NK-92 (cell line): ENCODE measurements around the gene RGPD6.
"Not testable (repeated sequence)": the region's sequence is repeated elsewhere in the genome, so short reads cannot be mapped to it uniquely, and the experiment has no call there.

Experiments used
- DNase-seq: peaks from one replicate; lab custom pipeline; 2025; ENCODE audit not compliant: unreplicated experiment; lab: John Stamatoyannopoulos, UW

The RGPD6 gene

GRCh38 chr2:110576763-110577416, at the start of gene RGPD6:
TSS of gene RGPD6 (minus strand) at chr2:110577222. CDS start at chr2:110577024, 198 bp downstream.
- not testable (repeated sequence) for DNase-seq

DNA sequence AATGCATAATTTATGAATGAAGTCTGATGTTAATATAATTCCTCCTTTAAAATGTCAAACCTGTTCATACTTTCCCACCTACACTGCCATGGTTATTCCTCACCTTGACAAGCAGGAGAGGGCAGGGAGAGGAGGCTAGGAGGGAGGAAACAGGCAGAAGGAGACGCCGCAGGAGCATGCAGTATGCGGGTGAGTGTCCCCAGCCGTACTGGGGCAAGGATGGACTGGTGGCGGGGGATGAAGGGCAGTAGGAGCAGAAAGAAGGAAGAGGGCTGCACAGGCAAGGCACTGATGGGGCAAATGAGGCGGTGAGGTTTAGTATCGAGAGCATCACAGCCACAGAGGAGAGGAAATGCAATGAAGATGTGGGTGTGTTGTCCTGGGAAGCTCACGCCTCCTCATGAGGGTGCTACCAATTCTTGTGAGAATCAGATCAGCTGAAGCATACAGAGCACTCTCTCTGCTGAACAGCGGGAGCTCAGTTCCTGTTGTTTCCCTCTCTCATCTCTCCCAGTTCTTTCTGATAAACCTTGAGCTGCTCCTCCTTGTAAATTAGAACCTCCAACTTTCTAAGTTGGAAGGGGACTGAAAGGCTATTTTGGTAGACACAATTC, 42.4 kb upstream of the RGPD6 start:
- not testable (repeated sequence) for DNase-seq

DNA sequence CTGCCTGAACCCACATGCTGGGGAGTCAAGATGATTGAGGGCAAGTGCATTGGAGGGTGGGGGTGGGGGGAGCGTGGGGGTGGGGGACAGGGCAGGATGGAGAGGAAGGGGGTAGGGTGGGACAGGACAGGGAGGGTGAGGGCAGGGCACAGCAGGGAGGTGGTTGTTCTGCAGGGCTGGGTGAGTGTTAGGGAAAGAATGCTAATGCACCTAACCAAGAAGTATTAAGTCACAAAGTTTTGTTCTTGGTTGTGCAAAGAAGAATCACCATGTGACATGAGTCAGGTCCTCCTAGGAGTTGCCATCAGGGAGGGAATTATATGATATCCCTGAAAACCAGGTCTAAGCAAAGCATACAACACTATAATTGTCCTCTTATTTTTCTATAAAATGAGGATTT, 36.9 kb upstream of the RGPD6 start:
- DNase-seq: not testable (repeated sequence)

- DNase-seq: not testable (repeated sequence)
Observed at GRCh38 chr2:110610613-110611250, 33.7 kb upstream of the RGPD6 start.

GRCh38 chr2:110609843-110610612, 33.0 kb upstream of the RGPD6 start:
- not testable (repeated sequence) for DNase-seq

- DNase-seq: not testable (repeated sequence)
Observed at GRCh38 chr2:110608788-110609502, 31.9 kb upstream of the RGPD6 start.

DNA sequence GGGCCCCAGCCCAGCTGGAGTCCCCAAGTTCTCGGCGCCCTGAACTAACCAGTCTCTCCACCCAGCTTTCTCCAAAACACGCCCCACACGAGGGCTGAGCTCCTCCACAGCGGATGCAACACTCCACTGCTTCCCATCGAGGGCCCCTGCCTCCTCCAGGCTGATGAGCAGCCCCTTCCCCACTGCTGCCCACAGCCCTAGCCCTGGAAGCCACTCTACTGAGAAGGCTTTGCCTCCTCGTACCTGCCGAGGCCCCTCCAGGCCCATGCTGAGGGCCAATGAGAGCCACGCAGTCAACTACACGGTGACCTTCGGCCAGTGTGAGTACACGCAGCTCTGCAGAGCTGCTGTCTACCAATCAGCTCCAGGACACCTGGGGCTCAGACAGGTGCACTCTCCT, 28.0 kb upstream of the RGPD6 start:
- not testable (repeated sequence) for DNase-seq

DNA sequence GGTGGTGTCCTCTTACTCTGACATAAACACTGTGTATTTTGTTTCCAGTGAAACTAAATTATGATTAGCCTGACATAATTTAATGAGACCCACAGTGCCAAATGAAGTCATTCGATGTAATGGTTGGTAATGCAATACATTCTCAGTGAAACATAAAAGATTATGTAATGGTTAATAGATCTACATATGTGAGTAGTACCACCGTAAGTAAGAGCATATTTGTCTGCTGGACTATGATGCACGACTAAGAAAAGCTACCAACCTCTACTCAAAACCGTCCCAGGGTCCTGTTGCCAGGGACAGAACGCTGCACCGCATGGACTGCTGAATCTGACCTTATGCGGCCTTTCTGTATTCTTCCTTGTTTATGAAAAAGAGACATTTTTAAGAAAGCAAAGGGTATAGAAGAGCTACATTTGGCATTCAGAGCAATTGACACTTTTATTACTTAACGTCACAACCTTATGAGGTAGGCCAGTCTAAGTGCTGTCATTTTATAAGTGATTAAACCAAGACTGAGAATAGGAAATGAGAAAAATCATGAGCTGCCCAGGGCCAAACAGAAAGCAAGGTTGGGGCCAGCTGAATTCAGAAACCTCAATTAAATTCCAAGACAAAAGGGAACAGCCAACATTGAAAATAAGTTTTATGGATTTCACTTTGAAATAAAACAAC, 27.0 kb upstream of the RGPD6 start:
- DNase-seq: not testable (repeated sequence)

DNA sequence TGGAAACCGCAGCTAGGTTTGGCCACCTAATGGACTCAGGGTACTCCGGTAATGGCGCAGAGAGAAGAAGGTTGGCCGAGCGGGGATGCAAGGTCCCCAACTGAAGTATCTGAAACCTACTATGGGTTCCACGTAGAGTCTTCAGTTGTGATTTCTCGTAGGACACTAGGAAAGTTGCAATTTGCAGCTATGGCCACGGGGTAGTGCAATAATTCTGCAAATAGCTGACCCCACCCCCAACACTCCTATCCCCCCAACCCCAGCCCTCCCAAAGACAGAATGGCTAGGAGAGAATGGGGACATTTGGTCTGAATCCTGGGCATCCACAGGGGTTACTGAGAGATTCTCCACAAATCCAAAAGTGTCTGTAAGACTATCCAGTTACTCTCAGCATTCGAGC, 25.1 kb upstream of the RGPD6 start:
- not testable (repeated sequence) for DNase-seq

DNA sequence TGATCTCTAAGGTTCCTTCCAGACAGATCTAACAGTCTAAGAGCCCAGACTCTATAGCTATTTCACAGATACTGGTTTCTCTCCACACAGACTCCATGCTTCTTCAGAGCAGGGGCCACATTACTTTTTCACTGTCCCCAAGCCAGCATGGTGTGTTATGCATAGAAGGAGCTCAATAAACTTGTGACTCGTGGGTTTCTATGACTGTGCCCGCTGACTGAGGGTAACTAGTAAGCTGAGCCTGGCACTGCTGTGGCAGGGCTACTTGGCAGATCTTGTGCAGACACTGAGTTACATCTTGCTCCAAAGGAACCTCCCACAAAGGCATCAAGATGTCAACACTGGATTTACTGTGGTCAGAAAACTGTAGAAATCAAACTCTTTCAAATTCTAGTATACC, 15.0 kb upstream of the RGPD6 start:
- DNase-seq: not testable (repeated sequence)

DNA sequence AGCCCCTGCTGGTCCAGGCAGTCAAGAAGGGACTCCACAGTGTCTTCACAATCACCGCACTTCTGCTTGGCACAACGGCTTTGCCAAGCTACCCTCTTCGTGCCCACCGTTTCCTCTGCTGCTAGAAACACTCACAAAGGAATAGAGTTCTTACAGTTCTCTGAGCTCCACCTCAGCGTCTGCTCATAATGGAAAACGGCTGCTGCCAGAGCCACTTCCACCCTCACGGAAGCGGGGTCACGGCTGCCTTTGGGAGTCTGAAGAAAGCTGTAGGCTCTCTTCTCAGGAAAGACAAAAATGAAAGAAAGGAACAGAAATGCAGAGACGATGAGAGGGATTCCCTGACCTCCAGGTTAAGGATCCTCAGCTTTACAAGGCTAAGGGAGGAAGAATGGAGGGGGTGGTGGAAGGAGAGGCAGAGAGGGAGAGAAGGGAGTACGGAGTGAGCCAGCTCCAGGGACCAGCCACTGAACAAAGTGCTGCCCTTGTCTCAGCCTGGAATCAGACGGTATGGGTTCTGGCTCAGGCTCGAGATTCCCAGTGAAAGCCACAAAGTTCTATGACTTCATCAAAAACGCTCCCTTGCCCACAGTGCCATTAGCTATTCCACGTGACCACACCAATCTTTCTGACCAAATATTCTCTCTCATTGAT, 12.8 kb upstream of the RGPD6 start:
- DNase-seq: not testable (repeated sequence)

DNA sequence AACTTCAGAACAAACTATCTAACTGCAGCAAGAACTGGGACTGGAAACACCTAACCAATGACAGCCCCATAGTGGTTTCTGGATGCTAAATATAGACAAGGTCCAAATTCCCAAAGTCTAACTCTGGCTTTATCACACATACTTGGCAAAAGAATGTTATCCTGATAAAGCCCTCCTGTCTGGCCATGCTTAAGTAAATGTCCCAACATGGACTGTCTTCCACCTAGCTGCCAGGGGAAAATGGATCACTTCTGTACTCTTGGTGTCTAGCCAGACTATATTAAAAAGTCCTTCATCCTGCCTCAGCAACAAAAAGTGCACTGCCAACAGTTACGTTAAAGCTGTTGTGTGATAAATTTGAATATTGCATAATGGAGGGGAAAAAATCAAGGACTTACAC, 11.5 kb upstream of the RGPD6 start:
- not testable (repeated sequence) for DNase-seq

GRCh38 chr2:110579216-110579965, 2.4 kb upstream of the RGPD6 start:
- DNase-seq: not testable (repeated sequence)

- DNase-seq: not testable (repeated sequence)
Observed at GRCh38 chr2:110578429-110578828, 1.4 kb upstream of the RGPD6 start.

DNA sequence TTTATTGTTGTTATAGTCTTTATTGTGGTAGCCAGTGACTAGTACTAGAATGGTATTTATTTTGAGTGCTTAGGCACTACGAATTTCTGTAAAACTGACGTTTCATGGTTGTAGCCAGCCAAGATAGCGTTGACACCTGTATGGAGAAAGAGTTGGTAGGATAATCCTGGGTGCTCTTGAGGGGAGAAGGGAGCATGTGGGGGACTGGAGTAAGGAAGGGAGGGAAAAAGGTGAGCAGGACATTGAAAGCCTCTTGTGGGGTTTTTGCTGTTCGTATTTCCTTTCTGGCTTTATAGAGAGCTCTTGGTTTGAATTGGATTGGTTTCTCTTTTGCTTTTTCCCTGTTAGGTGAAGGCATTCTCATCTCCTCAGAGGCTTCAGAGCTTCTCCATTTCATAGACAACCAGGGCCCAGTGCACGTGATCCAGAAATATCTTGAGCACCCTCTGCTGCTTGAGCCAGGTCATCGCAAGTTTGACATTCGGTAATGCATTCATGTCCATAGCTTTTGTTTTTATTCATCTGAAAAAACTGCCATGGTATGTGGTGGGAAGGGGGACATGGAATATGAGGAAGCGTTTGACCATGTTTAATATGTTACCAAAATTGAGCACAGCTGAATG, 77.2 kb downstream of the RGPD6 start:
- DNase-seq: not testable (repeated sequence)

DNA sequence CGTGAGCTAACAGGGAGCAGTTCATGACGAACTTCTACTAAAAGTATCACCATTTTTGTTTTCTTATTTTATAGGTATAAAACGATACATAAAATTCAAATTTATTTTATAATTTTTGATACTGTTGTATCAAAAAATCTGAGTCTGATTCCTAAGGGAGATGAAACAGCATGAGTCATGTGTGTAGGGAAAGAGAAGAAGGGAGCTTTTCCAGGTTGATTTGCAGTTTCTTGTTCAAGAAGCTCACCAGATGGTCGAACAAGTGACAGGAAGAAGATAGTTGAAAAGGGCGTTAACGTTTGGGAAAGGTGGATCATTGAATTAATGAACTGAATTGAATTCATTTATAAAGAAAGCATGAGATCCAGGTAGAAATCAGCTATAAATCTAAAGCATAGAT, 81.0 kb downstream of the RGPD6 start:
- DNase-seq: not testable (repeated sequence)

DNA sequence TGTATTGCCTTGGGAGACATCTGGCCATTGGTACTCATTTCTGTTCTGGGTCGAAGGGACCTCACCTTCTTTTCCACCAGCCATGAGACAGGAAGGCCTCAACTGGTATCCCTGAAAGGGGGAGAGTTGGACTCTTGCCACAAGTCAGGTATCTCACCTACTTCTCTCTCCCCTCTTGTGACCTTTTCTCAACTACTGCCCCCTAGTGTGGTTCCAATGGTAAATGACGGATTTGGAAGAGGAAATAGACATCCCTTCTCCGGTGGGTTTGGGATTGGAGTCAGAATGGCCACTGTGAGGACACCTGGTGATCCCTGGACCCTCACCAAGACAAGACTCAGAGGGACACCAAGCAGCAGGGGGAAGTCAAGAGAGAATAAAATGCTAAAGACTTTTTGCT, 82.5 kb downstream of the RGPD6 start:
- DNase-seq: not testable (repeated sequence)

DNA sequence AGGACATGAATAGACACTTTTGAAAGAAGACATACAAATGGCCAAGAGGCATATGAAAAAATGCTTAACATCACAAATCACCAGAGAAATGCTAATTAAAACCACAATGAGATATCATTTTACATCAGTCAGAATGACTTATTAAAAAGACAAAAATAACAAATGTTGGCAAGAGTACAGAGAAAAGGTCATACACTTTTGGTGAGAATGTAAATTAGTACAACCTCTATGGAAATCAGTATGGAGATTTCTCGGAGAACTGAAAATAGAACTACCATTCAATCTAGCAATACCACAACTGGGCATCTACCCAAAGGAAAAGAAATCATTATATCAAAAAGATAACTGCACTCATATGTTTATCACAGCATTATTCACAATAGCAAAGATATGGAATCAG, 88.0 kb downstream of the RGPD6 start:
- DNase-seq: not testable (repeated sequence)
